ENCODE results near the gene ACSL4. TPM values are rescaled to one million over a fixed set of nuclear protein-coding genes. Genes with fewer than 3 reads are reported as not detected.

ACSL4 gene
- total and polyA plus RNA-seq, 2 donors, result 19.7 to 52.4 TPM

Small RNA genes lying within 50 kb of the gene (small RNA-seq; reads per million reads assigned to genes)
- gene AL118496.2 (not detected), gene RF00019 (not detected)

Other genes with a start within 250 kb of the ACSL4 start
- gene NXT2, start 196.4 kb downstream of the ACSL4 start, total RNA-seq, result 23.4 TPM
- gene NXT2, start 196.4 kb downstream of the ACSL4 start, polyA plus RNA-seq, result 6.1 TPM
- 1.5 TPM for gene KCNE5, start 108.1 kb downstream of the ACSL4 start, total RNA-seq
- gene KCNE5, start 108.1 kb downstream of the ACSL4 start, polyA plus RNA-seq, result 0.22 TPM